OCI-LY1 (cell line): ENCODE results near the gene HMCN2.

Experiments
- EZH2 ChIP-seq: fragments of 200-600 bp; sonication (generic), shearing (Covaris generic); IDR thresholded peaks from 2 replicates; pipeline ENCODE4 v1.8.0; 2017; ENCODE audit warnings: borderline replicate concordance, mixed run types, mild to moderate bottlenecking, antibody characterized with exemption, low read length, moderate library complexity, mixed read lengths
- TF ChIP-seq, protein P1 (sequence below): fragments of 200-600 bp; sonication (generic), shearing (Covaris generic); IDR thresholded peaks from 2 replicates; pipeline ENCODE4 v1.5.1; 2017; ENCODE audit warnings: mild to moderate bottlenecking, antibody characterized with exemption, low read length, moderate library complexity, mixed read lengths

- TF ChIP-seq, protein P1, sequence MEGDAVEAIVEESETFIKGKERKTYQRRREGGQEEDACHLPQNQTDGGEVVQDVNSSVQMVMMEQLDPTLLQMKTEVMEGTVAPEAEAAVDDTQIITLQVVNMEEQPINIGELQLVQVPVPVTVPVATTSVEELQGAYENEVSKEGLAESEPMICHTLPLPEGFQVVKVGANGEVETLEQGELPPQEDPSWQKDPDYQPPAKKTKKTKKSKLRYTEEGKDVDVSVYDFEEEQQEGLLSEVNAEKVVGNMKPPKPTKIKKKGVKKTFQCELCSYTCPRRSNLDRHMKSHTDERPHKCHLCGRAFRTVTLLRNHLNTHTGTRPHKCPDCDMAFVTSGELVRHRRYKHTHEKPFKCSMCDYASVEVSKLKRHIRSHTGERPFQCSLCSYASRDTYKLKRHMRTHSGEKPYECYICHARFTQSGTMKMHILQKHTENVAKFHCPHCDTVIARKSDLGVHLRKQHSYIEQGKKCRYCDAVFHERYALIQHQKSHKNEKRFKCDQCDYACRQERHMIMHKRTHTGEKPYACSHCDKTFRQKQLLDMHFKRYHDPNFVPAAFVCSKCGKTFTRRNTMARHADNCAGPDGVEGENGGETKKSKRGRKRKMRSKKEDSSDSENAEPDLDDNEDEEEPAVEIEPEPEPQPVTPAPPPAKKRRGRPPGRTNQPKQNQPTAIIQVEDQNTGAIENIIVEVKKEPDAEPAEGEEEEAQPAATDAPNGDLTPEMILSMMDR: no peak
- no peak for TF ChIP-seq EZH2
Measured at GRCh38 chr9:130390390-130390789, 124.8 kb downstream of the HMCN2 start.
